GM12878 (cell line): ENCODE data around the gene AGRP. TPM values are rescaled to one million over a fixed set of nuclear protein-coding genes. Genes with fewer than 3 reads are reported as not detected.
A peak's percentile ranks its signal among the peaks of the same experiment; 100 is the strongest.

Experiments used
- ATF7 ChIP-seq: fragments of 450-650 bp; IDR thresholded peaks from 2 replicates; pipeline ENCODE4 v1.6.1; 2016; ENCODE audit warnings: low read depth, mild to moderate bottlenecking
- BACH1 ChIP-seq: fragments of 450-650 bp; IDR thresholded peaks from 2 replicates; pipeline ENCODE4 v1.6.1; 2017; ENCODE audit warnings: mild to moderate bottlenecking, borderline replicate concordance
- CBX5 ChIP-seq: sonication (generic); IDR thresholded peaks from 2 replicates; pipeline ENCODE4 v1.6.1; 2016; ENCODE audit warnings: low read depth, moderate library complexity, mild to moderate bottlenecking, inconsistent platforms
- CEBPB ChIP-seq, 2 experiments: fragments of 150-350 bp in 1 of 2; IDR thresholded peaks; 2 replicates each; pipeline ENCODE4 v1.6.1; 2012 to 2014; ENCODE audit warnings: low read depth in 2 of 2, low read length in 2 of 2, borderline replicate concordance in 1 of 2, inconsistent platforms in 1 of 2
- EGR1 ChIP-seq, 2 experiments: IDR thresholded peaks; 1 replicate in 1 of 2; 2 replicates in 1 of 2; pipeline ENCODE4 v1.6.1; 2011 to 2012; ENCODE audit warnings: low read depth in 2 of 2, low read length in 2 of 2, borderline replicate concordance in 1 of 2, mild to moderate bottlenecking in 1 of 2, moderate library complexity in 1 of 2
- ESRRA ChIP-seq: IDR thresholded peaks from 2 replicates; pipeline ENCODE4 v1.6.1; 2012; ENCODE audit warnings: mild to moderate bottlenecking, low read length, improper control_type of control experiment
- HDGF ChIP-seq: fragments of 450-650 bp; IDR thresholded peaks from 2 replicates; pipeline ENCODE4 v1.6.1; 2016; ENCODE audit warnings: antibody characterized with exemption
- NFIC ChIP-seq: IDR thresholded peaks from 2 replicates; pipeline ENCODE4 v1.6.1; 2012; ENCODE audit warnings: low read depth, mild to moderate bottlenecking, inconsistent platforms, low read length, moderate library complexity
- NFYA ChIP-seq: IDR thresholded peaks from 2 replicates; pipeline ENCODE4 v1.6.1; 2011; ENCODE audit warnings: low read depth, mild to moderate bottlenecking, low read length, improper control_type of control experiment, borderline replicate concordance
- NRF1 ChIP-seq: conservative IDR thresholded peaks from 2 replicates; pipeline ENCODE4 v1.6.1; 2011; ENCODE audit warnings: mild to moderate bottlenecking, low read depth, low read length, improper control_type of control experiment
- PML ChIP-seq: IDR thresholded peaks from 2 replicates; pipeline ENCODE4 v1.6.1; 2012; ENCODE audit warnings: low read length, inconsistent platforms
- POLR2AphosphoS2 ChIP-seq: IDR thresholded peaks from 2 replicates; pipeline ENCODE4 v1.6.1; 2011; ENCODE audit warnings: low read depth, mild to moderate bottlenecking, low read length, improper control_type of control experiment, moderate library complexity
- RAD21 ChIP-seq: IDR thresholded peaks from 2 replicates; pipeline ENCODE4 v1.6.1; 2011; ENCODE audit warnings: mild to moderate bottlenecking, low read depth, low read length, moderate library complexity; ENCODE audit not compliant: insufficient read depth
- RB1 ChIP-seq: fragments of 450-650 bp; formaldehyde crosslinking; IDR thresholded peaks from 2 replicates; pipeline ENCODE4 v1.6.1; 2017; ENCODE audit warnings: mild to moderate bottlenecking, borderline replicate concordance
- SMAD1 ChIP-seq: fragments of 450-650 bp; IDR thresholded peaks from 2 replicates; pipeline ENCODE4 v1.6.1; 2018; ENCODE audit warnings: mild to moderate bottlenecking, low read depth; ENCODE audit not compliant: partially characterized antibody
- SPI1 ChIP-seq: IDR thresholded peaks from 2 replicates; pipeline ENCODE4 v1.6.1; 2011; ENCODE audit warnings: low read depth, mild to moderate bottlenecking, low read length, moderate library complexity, borderline replicate concordance; ENCODE audit not compliant: insufficient read depth
- SREBF1 ChIP-seq: IDR thresholded peaks from 2 replicates; pipeline ENCODE4 v1.6.1; 2012; ENCODE audit warnings: mild to moderate bottlenecking, low read length
- STAT1 ChIP-seq: fragments of 450-650 bp; conservative IDR thresholded peaks from 2 replicates; pipeline ENCODE4 v1.6.1; 2014; ENCODE audit warnings: antibody characterized with exemption, mild to moderate bottlenecking
- TBL1XR1 ChIP-seq: IDR thresholded peaks from 2 replicates; pipeline ENCODE4 v1.6.1; 2012; ENCODE audit warnings: low read depth, low read length, improper control_type of control experiment
- WRNIP1 ChIP-seq: IDR thresholded peaks from 2 replicates; pipeline ENCODE4 v1.6.1; 2011; ENCODE audit warnings: low read depth, low read length, improper control_type of control experiment, borderline replicate concordance
- YBX1 ChIP-seq: fragments of 450-650 bp; IDR thresholded peaks from 2 replicates; pipeline ENCODE4 v1.6.1; 2016; ENCODE audit warnings: antibody characterized with exemption
- ZNF207 ChIP-seq: fragments of 450-650 bp; IDR thresholded peaks from 2 replicates; pipeline ENCODE4 v1.6.1; 2014; ENCODE audit warnings: antibody characterized with exemption, mild to moderate bottlenecking, borderline replicate concordance
- ZNF217 ChIP-seq: fragments of 450-650 bp; IDR thresholded peaks from 2 replicates; pipeline ENCODE4 v1.6.1; 2017; ENCODE audit warnings: antibody characterized with exemption, mild to moderate bottlenecking
- ZSCAN29 ChIP-seq: fragments of 450-650 bp; IDR thresholded peaks from 2 replicates; pipeline ENCODE4 v1.6.1; 2017; ENCODE audit warnings: mild to moderate bottlenecking, moderate library complexity
- polyA plus RNA-seq, 11 experiments: library from polyadenylated mRNA; depleted of rRNA in 4 of 11; unstranded in 6 of 11; stranded (reverse) in 5 of 11; fragments of >200 nt; fragmentation: Nextera tagmentation in 4 of 11; fragmentation: Illumina TruSeq in 1 of 11; extraction: Ambion mirVana in 4 of 11; extraction: Trizol in 1 of 11; gene quantifications; 1 replicate in 1 of 11; 2 replicates in 10 of 11; pipeline versions ENCODE4 v1.2.1 to v1.2.3, GENCODE V29; 2011 to 2016; ENCODE audit warnings: inconsistent platforms in 2 of 11, missing spikeins in 2 of 11, low read depth in 1 of 11
- total RNA-seq, 4 experiments: library from RNA; depleted of rRNA in 3 of 4; stranded (reverse); fragments of >200 nt in 3 of 4; fragmentation: Illumina TruSeq in 1 of 4; extraction: Trizol in 1 of 4; gene quantifications; 2 replicates each; pipeline versions ENCODE4 v1.2.1 to v1.2.3, GENCODE V29; 2013 to 2021
- TF ChIP-seq, protein P1 (sequence below): IDR thresholded peaks from 2 replicates; pipeline ENCODE4 v1.6.1; 2011; ENCODE audit warnings: low read depth, low read length, improper control_type of control experiment, borderline replicate concordance
- TF ChIP-seq, protein P2 (sequence below): IDR thresholded peaks from 2 replicates; pipeline ENCODE4 v1.6.1; 2012; ENCODE audit warnings: low read length, inconsistent platforms
- TF ChIP-seq, protein P3 (sequence below): fragments of 450-650 bp; conservative IDR thresholded peaks from 2 replicates; pipeline ENCODE4 v1.6.1; 2017; ENCODE audit warnings: mild to moderate bottlenecking, moderate library complexity
- TF ChIP-seq, protein P4 (sequence below): IDR thresholded peaks from 2 replicates; pipeline ENCODE4 v1.6.1; 2012; ENCODE audit warnings: low read depth, low read length, improper control_type of control experiment

Gene AGRP
- total and polyA plus RNA-seq, 10 of the 15 experiments (the other 5 are each of a cell fraction or from before 2014, with no cell fraction given): 0.16 to 0.75 (median 0.53) TPM; not detected in 6

DNA sequence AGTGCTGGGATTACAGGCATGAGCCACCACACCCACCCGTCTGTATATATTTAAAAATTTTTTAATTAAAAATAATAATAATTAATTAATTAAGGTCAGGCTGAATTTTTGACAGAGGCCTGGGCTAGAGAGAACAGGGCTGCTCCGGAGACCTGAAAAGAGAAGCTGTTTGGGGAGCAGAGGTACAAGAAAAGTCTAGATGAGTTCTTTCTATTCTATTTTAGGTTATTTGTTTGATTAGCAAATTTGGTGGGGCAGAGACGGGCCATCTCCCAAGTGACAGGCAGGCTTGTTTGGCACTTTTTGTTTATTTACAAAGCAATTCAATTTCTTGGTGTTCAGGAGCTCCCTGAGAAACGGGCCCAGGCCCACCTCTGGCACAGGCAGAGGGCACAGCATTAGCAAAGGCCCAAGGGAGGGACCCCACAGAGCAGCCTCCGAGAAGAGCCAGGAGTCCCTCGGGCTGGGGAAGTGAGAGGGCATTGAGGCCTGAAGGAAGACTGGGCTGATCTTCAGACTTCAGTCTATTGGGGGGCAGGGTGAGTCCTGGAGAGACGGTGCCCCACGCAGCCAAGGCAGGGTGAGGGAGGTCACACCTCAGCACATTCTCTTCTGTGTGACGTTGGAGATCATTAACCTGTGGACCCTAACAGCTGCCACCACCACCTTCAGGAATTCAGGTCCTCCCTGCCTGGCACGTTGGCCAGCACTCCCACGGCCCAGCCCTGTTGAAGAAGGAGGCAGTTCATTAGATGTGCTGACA, 34.5 kb upstream of the AGRP start (continued):
- TF ChIP-seq NFIC (no peak), NRF1 (no peak), CBX5 (no peak), ZSCAN29 (no peak), STAT1 (no peak), RAD21 (no peak), RB1 (no peak; the same call in 1 of the 2 replicates), SPI1 (peak; percentile 95), ATF7 (no peak), ESRRA (no peak), PML (no peak), WRNIP1 (no peak), SREBF1 (no peak), ZNF207 (no peak), BACH1 (no peak), EGR1 (IDR thresholded peaks at IDR 0.05; ENCODE audit: borderline replicate concordance in 1 of 2, low read depth in 2 of 2, low read length in 2 of 2) (no peak), SMAD1 (no peak), ZNF217 (no peak), CEBPB (IDR thresholded peaks at IDR 0.05; ENCODE audit: borderline replicate concordance in 1 of 2, low read depth in 2 of 2, low read length in 2 of 2) (no peak), YBX1 (no peak), NFYA (no peak), POLR2AphosphoS2 (no peak), HDGF (peak; percentile 82; the same call in 1 of the 2 replicates), TBL1XR1 (no peak; the same call in 1 of the 2 replicates)
- TF ChIP-seq, protein P1, sequence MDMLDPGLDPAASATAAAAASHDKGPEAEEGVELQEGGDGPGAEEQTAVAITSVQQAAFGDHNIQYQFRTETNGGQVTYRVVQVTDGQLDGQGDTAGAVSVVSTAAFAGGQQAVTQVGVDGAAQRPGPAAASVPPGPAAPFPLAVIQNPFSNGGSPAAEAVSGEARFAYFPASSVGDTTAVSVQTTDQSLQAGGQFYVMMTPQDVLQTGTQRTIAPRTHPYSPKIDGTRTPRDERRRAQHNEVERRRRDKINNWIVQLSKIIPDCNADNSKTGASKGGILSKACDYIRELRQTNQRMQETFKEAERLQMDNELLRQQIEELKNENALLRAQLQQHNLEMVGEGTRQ: no peak
- TF ChIP-seq, protein P2, sequence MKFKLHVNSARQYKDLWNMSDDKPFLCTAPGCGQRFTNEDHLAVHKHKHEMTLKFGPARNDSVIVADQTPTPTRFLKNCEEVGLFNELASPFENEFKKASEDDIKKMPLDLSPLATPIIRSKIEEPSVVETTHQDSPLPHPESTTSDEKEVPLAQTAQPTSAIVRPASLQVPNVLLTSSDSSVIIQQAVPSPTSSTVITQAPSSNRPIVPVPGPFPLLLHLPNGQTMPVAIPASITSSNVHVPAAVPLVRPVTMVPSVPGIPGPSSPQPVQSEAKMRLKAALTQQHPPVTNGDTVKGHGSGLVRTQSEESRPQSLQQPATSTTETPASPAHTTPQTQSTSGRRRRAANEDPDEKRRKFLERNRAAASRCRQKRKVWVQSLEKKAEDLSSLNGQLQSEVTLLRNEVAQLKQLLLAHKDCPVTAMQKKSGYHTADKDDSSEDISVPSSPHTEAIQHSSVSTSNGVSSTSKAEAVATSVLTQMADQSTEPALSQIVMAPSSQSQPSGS: no peak
- TF ChIP-seq, protein P3, sequence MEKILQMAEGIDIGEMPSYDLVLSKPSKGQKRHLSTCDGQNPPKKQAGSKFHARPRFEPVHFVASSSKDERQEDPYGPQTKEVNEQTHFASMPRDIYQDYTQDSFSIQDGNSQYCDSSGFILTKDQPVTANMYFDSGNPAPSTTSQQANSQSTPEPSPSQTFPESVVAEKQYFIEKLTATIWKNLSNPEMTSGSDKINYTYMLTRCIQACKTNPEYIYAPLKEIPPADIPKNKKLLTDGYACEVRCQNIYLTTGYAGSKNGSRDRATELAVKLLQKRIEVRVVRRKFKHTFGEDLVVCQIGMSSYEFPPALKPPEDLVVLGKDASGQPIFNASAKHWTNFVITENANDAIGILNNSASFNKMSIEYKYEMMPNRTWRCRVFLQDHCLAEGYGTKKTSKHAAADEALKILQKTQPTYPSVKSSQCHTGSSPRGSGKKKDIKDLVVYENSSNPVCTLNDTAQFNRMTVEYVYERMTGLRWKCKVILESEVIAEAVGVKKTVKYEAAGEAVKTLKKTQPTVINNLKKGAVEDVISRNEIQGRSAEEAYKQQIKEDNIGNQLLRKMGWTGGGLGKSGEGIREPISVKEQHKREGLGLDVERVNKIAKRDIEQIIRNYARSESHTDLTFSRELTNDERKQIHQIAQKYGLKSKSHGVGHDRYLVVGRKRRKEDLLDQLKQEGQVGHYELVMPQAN: no peak
- TF ChIP-seq, protein P4, sequence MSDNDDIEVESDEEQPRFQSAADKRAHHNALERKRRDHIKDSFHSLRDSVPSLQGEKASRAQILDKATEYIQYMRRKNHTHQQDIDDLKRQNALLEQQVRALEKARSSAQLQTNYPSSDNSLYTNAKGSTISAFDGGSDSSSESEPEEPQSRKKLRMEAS: no peak
